Motor neuron (in vitro differentiated cells): ENCODE results near the gene XPNPEP2. TPM values are rescaled to one million over a fixed set of nuclear protein-coding genes. Genes with fewer than 3 reads are reported as not detected.
A peak's percentile ranks its signal among the peaks of the same experiment; 100 is the strongest.
"Not testable (repeated sequence)": the region's sequence is repeated elsewhere in the genome, so short reads cannot be mapped to it uniquely, and the experiment has no call there.

Experiments
- ATAC-seq, 8 experiments: fragments of 200-7000 bp; cut with Tn5 transposase; replicated peaks in 6 of 8; 2 replicates each; pipeline ENCODE4 v1.8.0; 2021; ENCODE audit warnings: mild to moderate bottlenecking in 8 of 8, moderate library complexity in 8 of 8
- H3K27ac ChIP-seq, 2 donors: fragments of 250-450 bp; sonication (Bioruptor Pico); 2 replicates each; pipeline ENCODE4 v1.9.0; 2021; ENCODE audit warnings: antibody characterized with exemption in 2 of 2, mild to moderate bottlenecking in 2 of 2, moderate library complexity in 1 of 2
- H3K4me1 ChIP-seq, 2 donors: fragments of 250-450 bp; sonication (Bioruptor Pico); replicated peaks in 1 of 2; 2 replicates each; pipeline ENCODE4 v1.6.1; 2021; ENCODE audit warnings: antibody characterized with exemption in 2 of 2, mild to moderate bottlenecking in 2 of 2, moderate library complexity in 1 of 2
- H3K4me3 ChIP-seq, 5 donors: fragments of 250-450 bp; sonication (Bioruptor Pico); 2 replicates each; pipeline ENCODE4 v1.9.0; 2021; ENCODE audit warnings: antibody characterized with exemption in 5 of 5, mild to moderate bottlenecking in 5 of 5, moderate library complexity in 4 of 5
- WGBS, 10 experiments: fragments of 450-650 bp; shearing (Covaris generic); methylation state at CpG; one replicate each; pipeline ENCODE4 v1.0.0; 2022; 5-methylcytosine and 5-hydroxymethylcytosine counted together
- in situ Hi-C, 9 experiments: fragments of 400-800 bp; cut with MboI; loops; one replicate each; pipeline ENCODE4 v1.15.0; 2021; ENCODE audit warnings: low sequenced_read_pairs in 9 of 9, low pct_unique_long_range_greater_than_20kb in 2 of 9; ENCODE audit not compliant: unreplicated experiment in 9 of 9
- total RNA-seq, 8 experiments: library from RNA; unstranded; fragments of 300-600 nt; gene quantifications; 2 replicates each; pipeline versions ENCODE4 v1.2.3 to v1.2.4, GENCODE V29; 2022

XPNPEP2 gene
- total RNA-seq, 8 experiments from 2014 or later = 0.08 to 48.9 (median 0.71) TPM; not detected in 3

DNA sequence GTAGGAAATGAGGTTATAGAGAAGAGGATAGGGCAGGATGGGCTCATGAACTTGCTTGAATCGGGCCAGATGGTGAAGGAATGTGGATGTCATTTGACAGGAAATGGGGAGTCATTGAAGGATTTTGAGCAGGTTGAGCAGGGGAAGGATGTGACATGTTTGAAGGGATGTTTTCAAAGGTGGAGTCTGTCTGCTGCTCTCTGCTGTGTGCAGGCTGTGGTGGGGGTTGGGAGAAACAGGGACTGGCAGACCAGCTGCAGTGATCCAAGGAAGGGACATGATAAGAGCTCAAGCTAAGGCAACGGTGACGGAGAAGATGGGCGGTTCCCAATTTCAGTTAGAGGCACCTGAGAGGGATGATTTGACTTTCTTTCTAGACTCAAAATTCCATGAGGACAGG, 14.0 kb upstream of the XPNPEP2 start:
- Histone ChIP-seq H3K4me3 (no peak overlapping the region), H3K27ac (no peak overlapping the region), H3K4me1 (no peaks in the 10 kb centered on the region)
- in situ Hi-C loops = loop anchor here in 4 of 9 experiments (25.0 kb wide), 2 partner anchors 87 to 112 kb away; no protein-coding TSS in a partner anchor
- no peak for ATAC-seq
- 10 to 100% (median 88%) methylated on average over 1 to 3 of the region's 4 CpGs; no CpG with 5 or more reads in 6 of the 10 experiments for WGBS, 10 experiments

DNA sequence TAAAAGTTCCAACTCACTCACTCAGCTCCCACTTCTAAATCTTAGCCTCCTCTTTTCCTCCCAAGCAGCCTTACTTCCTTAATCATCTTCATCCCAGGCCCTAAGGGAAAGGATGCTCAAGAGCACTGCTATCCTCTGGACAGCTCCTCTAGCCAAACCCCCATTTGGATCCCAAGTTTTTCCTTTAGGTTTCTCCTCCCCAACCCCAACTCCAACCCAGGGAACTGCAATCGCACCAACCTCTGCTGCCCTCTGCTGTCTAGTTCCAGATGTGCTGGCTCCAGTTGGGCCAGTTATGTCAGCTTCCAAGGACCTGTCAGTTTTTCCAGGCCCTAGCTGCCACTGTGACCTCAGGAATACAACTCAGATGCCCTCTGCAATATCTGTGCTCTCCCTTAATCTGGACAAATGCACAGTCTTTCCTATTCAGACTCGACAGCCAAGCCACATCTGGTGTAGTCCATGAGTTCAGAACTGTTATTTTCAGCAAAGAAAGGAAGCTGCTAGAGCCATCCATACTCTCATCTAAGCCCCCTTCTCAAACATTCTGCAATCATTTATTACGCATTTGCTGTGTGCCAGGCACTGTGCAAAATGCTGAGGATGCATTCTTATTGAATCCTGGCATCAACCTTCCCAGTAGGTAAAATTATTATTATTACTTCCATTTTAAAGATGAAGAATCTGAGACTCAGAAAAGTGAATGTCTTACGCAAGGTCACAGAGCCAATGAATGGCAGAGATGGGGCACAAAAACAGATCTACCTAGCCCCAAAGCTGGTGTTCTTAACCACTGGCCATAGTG, 12.3 kb upstream of the XPNPEP2 start:
- peak in 7 of 8 experiments; percentile 38 to 84 (median 62) for ATAC-seq
- Histone ChIP-seq H3K4me3 (no peak overlapping the region), H3K4me1 (no peaks in the 10 kb centered on the region), H3K27ac (no peak overlapping the region)
- 0 to 67% (median 40%) methylated on average over 1 to 2 of the region's 4 CpGs; no CpG with 5 or more reads in 7 of the 10 experiments for WGBS, 10 experiments
- in situ Hi-C loops = loop anchor here in 4 of 9 experiments (25.0 kb wide), 2 partner anchors 89 to 114 kb away; no protein-coding TSS in a partner anchor

DNA sequence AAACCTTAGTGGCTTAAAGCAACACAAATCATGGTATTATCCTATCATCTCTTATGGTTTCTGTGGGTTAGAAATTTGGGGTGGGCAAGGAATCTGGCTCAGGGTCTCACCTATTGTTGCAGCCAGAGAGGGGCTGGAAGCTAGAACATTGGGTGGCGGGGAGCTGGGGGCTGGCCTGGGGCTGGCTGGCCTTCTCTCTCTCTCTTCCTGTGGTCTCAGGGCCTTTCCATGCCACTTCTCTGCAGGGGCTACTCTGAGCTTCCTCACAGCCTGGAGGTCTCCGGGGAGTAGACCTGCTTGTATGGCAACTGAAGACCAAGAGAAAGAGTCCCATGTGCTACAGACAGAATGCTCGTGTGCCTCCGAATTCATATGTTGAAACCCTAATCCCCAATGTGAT, 10.7 kb upstream of the XPNPEP2 start:
- 14 to 90% (median 87%) methylated on average over 1 to 3 of the region's 4 CpGs; no CpG with 5 or more reads in 7 of the 10 experiments for WGBS, 10 experiments
- ATAC-seq = no peak
- H3K27ac ChIP-seq = no peak overlapping the region
- no peaks in the 10 kb centered on the region for H3K4me1 ChIP-seq
- H3K4me3 ChIP-seq = no peak overlapping the region
- in situ Hi-C loops = loop anchor here in 4 of 9 experiments (25.0 kb wide), 2 partner anchors 91 to 116 kb away; no protein-coding TSS in a partner anchor

DNA sequence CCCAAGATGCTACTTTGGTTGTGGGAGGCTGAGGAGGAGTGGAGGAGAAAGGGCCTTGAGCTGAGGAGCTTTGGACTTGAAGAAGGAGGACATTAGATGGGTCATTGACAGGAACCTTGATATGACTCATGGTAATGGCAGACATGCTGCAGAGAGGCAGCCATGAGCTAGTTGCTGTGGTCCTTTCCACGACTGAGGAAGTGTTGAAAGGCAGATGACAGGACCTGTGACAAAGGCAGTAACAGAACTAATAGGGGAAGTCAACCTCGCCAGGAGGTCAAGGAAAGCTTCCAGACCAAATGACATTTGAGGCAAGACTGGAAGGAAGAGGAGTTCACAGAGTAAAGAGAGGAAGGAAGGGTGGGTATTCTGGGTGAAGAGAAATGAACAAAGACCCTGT, 7.6 kb upstream of the XPNPEP2 start:
- Histone ChIP-seq H3K4me3 (no peak overlapping the region), H3K4me1 (no peaks in the 10 kb centered on the region), H3K27ac (no peak overlapping the region)
- in situ Hi-C loops = loop anchor here in 4 of 9 experiments (25.0 kb wide), 2 partner anchors 94 to 119 kb away; no protein-coding TSS in a partner anchor
- 80 to 83% methylated on average over 1 of the region's 2 CpGs; no CpG with 5 or more reads in 8 of the 10 experiments for WGBS, 10 experiments
- no peak for ATAC-seq

DNA sequence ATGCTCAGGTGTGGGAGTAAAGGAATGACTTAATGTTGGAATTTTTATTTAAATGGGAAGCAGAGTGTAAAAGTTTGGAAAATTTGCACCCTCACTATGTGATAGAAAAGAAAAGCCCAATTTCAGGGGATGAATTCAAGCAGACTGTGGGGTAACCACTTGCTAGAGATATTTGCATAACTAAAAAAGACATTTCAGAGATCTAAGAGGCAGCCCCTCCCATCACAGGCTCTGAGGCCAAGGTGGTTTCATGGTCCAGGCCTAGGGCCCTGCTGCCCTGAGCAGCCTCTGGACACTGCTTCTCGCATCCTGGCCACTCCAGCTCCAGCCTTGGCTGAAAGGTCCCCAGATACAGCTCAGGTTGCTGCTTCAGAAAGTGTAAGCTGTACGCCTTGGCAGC, 5.9 kb upstream of the XPNPEP2 start:
- no peak for ATAC-seq
- Histone ChIP-seq H3K27ac (no peak overlapping the region), H3K4me1 (no peaks in the 10 kb centered on the region), H3K4me3 (no peak overlapping the region)
- in situ Hi-C loops = loop anchor here in 4 of 9 experiments (25.0 kb wide), 2 partner anchors 96 to 121 kb away; no protein-coding TSS in a partner anchor
- 45% methylated on average over 2 of the region's 2 CpGs; no CpG with 5 or more reads in 9 of the 10 experiments for WGBS, 10 experiments

DNA sequence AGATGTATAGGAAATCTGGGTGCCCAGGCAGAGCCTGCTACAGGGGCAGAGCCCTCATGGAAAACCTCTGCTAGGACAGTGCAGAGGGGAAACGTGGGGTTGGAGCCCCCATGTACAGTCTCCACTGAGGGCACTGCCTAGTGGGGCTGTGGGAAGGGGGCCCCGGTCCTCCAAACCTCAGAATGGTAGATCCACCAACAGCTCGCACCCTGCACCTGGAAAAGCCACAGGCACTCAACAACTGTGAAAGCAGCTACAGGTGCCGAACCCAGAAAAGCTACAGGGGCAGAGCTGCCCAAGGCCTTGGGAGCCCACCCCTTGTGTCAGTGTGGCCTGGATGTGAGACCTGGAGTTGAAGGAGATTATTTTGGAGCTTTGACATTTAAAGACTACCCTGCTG, 5.4 kb upstream of the XPNPEP2 start:
- no peaks in the 10 kb centered on the region for H3K4me1 ChIP-seq
- no CpG with 5 or more reads among the region's 4 CpGs for WGBS, 10 experiments
- no peak overlapping the region for H3K4me3 ChIP-seq
- in situ Hi-C loops = loop anchor here in 4 of 9 experiments (25.0 kb wide), 2 partner anchors 96 to 121 kb away; no protein-coding TSS in a partner anchor
- ATAC-seq = no peak
- H3K27ac ChIP-seq = no peak overlapping the region

DNA sequence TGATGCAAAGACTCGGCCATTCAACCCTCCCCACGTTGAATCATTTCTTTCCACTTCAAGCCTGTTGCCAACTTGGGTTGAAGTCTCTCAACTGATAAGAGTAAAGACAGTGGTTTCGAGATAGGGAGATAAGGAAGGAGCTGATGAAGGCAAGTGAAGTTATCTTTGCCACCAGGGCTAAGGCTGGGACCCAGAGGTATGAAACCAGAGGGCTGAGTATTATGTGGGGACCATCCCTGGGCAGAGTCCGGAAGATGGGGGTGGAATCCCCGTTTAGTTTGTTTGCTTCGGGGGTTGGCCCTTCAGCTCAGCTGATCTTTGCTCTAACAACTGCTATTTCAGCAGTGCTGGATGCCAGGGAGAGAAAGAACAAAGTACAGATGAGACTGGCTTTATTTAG, 2.3 kb upstream of the XPNPEP2 start:
- in situ Hi-C loops = loop anchor here in 4 of 9 experiments (25.0 kb wide), 2 partner anchors 99 to 124 kb away; no protein-coding TSS in a partner anchor
- ATAC-seq = no peak
- Histone ChIP-seq H3K4me3 (no peak overlapping the region), H3K4me1 (peaks cover 0 to 4% of the 10 kb centered on the region in 2 donors), H3K27ac (no peak overlapping the region)
- 30 to 60% (median 48%) methylated on average over 1 to 6 of the region's 6 CpGs; no CpG with 5 or more reads in 6 of the 10 experiments for WGBS, 10 experiments

DNA sequence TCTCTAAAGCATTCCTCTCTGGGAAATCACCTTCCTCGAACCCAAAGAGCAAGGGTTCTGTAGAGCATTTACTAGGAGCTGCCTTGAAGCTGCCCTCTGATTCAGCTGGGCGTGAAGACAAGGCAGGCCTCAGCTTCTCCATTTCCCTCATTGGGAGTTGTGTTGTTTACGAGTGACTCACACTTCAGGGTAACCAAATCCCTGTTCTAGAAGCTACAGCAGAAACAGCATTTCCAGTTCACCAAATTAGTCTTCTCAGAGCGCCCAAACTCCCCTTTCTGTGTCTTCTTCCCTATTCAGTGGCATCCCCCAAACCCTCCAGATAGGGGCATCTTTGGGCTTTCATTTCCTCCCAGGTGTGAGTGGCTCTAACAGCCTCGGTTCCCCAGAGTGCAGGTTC, 863 bp upstream of the XPNPEP2 start:
- H3K4me3 ChIP-seq = no peak overlapping the region
- H3K27ac ChIP-seq = no peak overlapping the region
- H3K4me1 ChIP-seq = peaks cover 0 to 4% of the 10 kb centered on the region in 2 donors
- WGBS, 10 experiments = 24 to 100% (median 48%) methylated on average over 1 to 5 of the region's 5 CpGs; no CpG with 5 or more reads in 6 of the 10 experiments
- peak in 2 of 8 experiments; percentile 64 to 66 for ATAC-seq
- in situ Hi-C loops = loop anchor here in 4 of 9 experiments (25.0 kb wide), 2 partner anchors 101 to 126 kb away; no protein-coding TSS in a partner anchor

DNA sequence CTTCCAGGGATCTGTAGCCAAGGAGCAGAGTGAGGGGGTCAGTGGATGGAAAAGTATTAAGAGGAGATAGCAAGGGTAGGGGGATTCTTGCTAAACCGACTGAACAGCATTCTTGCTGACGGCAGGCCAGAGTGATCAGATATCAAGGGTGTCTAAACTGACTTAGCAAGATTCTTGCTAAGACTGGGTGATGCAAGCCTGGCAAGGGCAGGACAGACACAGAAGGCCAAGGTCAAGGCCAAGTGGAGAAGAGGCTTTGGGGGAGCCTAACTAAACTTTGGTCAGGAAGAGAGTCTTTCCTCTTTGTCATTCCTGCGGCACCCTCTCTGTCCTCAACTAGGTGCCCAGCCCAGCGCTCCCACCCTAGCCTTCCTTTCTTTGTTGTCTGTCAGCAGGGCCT, 799 bp downstream of the XPNPEP2 start:
- peak in 1 of 8 experiments; percentile 12 for ATAC-seq
- in situ Hi-C loops = loop anchor here in 4 of 9 experiments (25.0 kb wide), 2 partner anchors 102 to 127 kb away; no protein-coding TSS in a partner anchor
- WGBS, 10 experiments = 56 to 100% (median 64%) methylated on average over 1 to 3 of the region's 4 CpGs; no CpG with 5 or more reads in 7 of the 10 experiments

DNA sequence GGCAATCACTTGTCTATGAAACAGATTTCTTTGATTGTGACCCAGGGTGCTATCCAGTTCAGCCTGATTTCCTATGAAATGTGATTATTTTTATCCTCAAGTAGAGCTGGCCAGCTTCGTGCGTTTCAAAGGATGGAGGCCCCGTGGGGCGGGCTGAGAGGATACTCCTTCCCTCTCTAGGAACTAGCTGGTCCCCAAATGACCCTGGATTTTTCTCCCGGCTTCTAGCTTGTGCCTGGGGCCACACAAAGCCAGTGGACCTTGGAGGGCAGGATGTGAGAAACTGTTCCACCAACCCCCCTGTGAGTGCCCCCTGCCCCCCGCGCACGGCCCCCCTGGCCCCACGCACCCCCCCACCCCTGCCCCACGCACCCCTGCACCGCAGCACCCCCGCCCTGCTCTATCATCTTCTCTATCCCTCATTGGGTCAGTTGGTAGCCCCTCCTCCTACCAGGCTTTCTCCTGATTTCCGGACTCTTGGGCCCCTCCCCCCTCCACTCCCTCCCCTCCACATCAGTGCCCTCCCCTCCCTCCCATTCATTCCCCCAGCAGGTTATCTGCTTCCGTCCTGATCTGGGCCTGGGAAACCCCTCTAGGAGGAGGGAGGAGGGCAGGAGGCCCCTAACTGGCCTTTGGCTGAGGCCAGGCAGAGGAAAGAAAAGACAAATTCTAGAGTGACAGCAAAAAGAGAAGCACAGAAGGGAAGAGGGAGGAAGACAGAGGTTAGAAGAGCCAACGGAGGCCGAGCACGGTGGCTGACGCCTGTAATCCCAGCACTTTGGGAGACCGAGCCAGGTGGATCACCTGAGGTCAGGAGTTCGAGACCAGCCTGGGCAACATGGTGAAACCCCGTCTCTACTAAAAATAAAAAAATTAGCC, 3.3 kb downstream of the XPNPEP2 start:
- in situ Hi-C loops = loop anchor here in 4 of 9 experiments (25.0 kb wide), 2 partner anchors 105 to 130 kb away; no protein-coding TSS in a partner anchor
- peak in 3 of 8 experiments; percentile 42 to 49 (median 43) for ATAC-seq
- 45 to 100% (median 65%) methylated on average over 1 to 4 of the region's 21 CpGs; no CpG with 5 or more reads in 6 of the 10 experiments for WGBS, 10 experiments
- peaks cover 0 to 4% of the 10 kb centered on the region in 2 donors for H3K4me1 ChIP-seq
- H3K27ac ChIP-seq = no peak overlapping the region
- no peak overlapping the region for H3K4me3 ChIP-seq

More for the DNA sequence above, 799 bp downstream of the XPNPEP2 start:
- no peak overlapping the region for H3K4me3 ChIP-seq
- H3K4me1 ChIP-seq = peaks cover 0 to 4% of the 10 kb centered on the region in 2 donors
- H3K27ac ChIP-seq = no peak overlapping the region

DNA sequence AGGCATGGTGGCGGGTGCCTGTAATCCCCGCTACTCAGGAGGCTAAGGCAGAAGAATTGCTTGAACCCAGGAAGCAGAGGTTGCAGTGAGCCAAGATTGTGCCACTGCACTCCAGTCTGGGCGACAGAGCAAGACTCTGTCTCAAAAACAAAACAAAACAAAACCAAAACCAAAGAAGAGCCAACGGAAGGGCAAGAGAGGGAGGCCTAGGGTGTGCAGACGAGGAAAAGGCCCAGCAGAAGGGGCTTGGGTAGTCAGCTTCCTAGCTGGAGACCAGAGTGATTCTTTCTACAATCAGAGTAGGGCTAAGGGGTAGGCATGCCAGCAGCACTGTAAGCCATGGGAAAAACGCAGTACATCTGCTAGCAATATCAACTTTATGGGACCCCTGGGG, 4.0 kb downstream of the XPNPEP2 start:
- not testable (repeated sequence) for H3K27ac ChIP-seq, ATAC-seq, H3K4me3 ChIP-seq, H3K4me1 ChIP-seq
- 43 to 90% (median 67%) methylated on average over 1 to 4 of the region's 6 CpGs; no CpG with 5 or more reads in 7 of the 10 experiments for WGBS, 10 experiments
- in situ Hi-C loops = loop anchor here in 4 of 9 experiments (25.0 kb wide), 2 partner anchors 105 to 130 kb away; no protein-coding TSS in a partner anchor

DNA sequence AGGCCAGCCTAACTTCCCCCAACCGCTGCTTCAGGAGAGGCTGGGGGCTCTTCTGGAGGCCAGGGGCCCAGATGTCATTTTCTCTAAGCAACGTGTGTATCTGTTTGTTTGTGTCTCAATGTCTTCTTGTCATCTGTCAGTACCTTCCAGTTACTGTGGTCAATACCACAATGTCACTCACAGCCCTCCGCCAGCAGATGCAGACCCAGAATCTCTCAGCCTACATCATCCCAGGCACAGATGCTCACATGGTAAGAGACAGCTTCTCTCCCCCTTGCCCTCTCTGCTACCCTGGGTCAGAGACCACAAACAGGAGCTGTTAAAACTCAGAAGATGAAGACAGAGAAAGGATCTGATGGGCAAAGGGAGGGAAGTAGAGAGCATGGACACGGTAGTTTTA, 5.0 kb downstream of the XPNPEP2 start:
- H3K4me3 ChIP-seq = no peak overlapping the region
- WGBS, 10 experiments = 14 to 100% (median 40%) methylated on average over 1 to 2 of the region's 4 CpGs; no CpG with 5 or more reads in 6 of the 10 experiments
- no peak overlapping the region for H3K27ac ChIP-seq
- H3K4me1 ChIP-seq = peaks cover 0 to 2% of the 10 kb centered on the region in 2 donors
- in situ Hi-C loops = loop anchor here in 4 of 9 experiments (25.0 kb wide), 2 partner anchors 107 to 132 kb away; no protein-coding TSS in a partner anchor
- ATAC-seq = no peak
